Epithelial cell of esophagus (primary cell): ENCODE data around the gene SLC35C1.
"Not testable (repeated sequence)": the region's sequence is repeated elsewhere in the genome, so short reads cannot be mapped to it uniquely, and the experiment has no call there.

Experiments used
- DNase-seq: peaks from one replicate; pipeline ENCODE4 v3.0.0; 2010; ENCODE audit warnings: low read depth
- H3K4me3 ChIP-seq: 2 replicates; pipeline ENCODE4 v1.5.1; 2011; ENCODE audit warnings: mild to moderate bottlenecking, low read length, control low read depth
- CTCF ChIP-seq: IDR thresholded peaks from 2 replicates; pipeline ENCODE4 v1.5.1; 2011; ENCODE audit warnings: low read depth, mild to moderate bottlenecking, low read length, control low read depth, inconsistent platforms; ENCODE audit not compliant: insufficient read depth; ENCODE audit errors: missing control alignments

Gene SLC35C1

GRCh38 chr11:45806072-45806933, 1.4 kb downstream of the SLC35C1 start:
- no peak for TF ChIP-seq CTCF
- peak overlapping the region; percentile 85 for H3K4me3 ChIP-seq
- no peak for DNase-seq

GRCh38 chr11:45806937-45807791, 2.2 kb downstream of the SLC35C1 start:
- no peak for DNase-seq
- TF ChIP-seq CTCF, result no peak
- H3K4me3 ChIP-seq, result peak overlapping the region; percentile 9

GRCh38 chr11:45807792-45808238, 2.9 kb downstream of the SLC35C1 start:
- no peak for TF ChIP-seq CTCF
- no peak overlapping the region for H3K4me3 ChIP-seq
- no peak for DNase-seq

GRCh38 chr11:45808427-45808826, 3.5 kb downstream of the SLC35C1 start:
- not testable (repeated sequence) for DNase-seq, H3K4me3 ChIP-seq

- no peak for DNase-seq
- H3K4me3 ChIP-seq, result no peak overlapping the region
- no peak for TF ChIP-seq CTCF
Measured at GRCh38 chr11:45809456-45810395, 4.8 kb downstream of the SLC35C1 start.

GRCh38 chr11:45810431-45811108, 5.6 kb downstream of the SLC35C1 start:
- DNase-seq, result no peak
- TF ChIP-seq CTCF, result no peak
- H3K4me3 ChIP-seq, result no peak overlapping the region

GRCh38 chr11:45811109-45811435, 6.1 kb downstream of the SLC35C1 start:
- TF ChIP-seq CTCF, result no peak
- no peak for DNase-seq
- H3K4me3 ChIP-seq, result no peak overlapping the region
